BJ (cell line): ENCODE measurements around the gene EID1. TPM values are rescaled to one million over a fixed set of nuclear protein-coding genes. Genes with fewer than 3 reads are reported as not detected.

Experiments used
- CTCF ChIA-PET: fragments of 350-600 bp; formaldehyde crosslinking; extraction: SDS; loops from one replicate; lab custom pipeline; 2021; ENCODE audit warnings: antibody characterized with exemption, inconsistent platforms; lab: Yijun Ruan, JAX
- POLR2A ChIA-PET: fragments of 300-600 bp; sonication (Branson Sonifier 250); formaldehyde crosslinking; extraction: SDS; loops from one replicate; lab custom pipeline; 2021; ENCODE audit warnings: antibody characterized with exemption; lab: Charles Lee
- DNase-seq: peaks from one replicate; pipeline ENCODE4 v3.0.0-alpha.2; 2011; ENCODE audit warnings: low read depth
- H3K27me3 ChIP-seq: 2 replicates; pipeline ENCODE4 v1.6.0; 2011; ENCODE audit warnings: low read length; ENCODE audit not compliant: control insufficient read depth, insufficient read depth
- H3K36me3 ChIP-seq: 2 replicates; pipeline ENCODE4 v1.5.1; 2011; ENCODE audit warnings: low read length; ENCODE audit not compliant: control insufficient read depth, insufficient read depth
- H3K4me3 ChIP-seq: 2 replicates; pipeline ENCODE4 v1.5.1; 2011; ENCODE audit warnings: low read depth, mild to moderate bottlenecking, control low read depth, low read length
- polyA plus RNA-seq: library from polyadenylated mRNA; depleted of rRNA; stranded (reverse); fragments of >200 nt; gene quantifications from 2 replicates; pipeline ENCODE4 v1.2.3, GENCODE V29; 2011
- TF ChIP-seq, protein P1 (sequence below): IDR thresholded peaks from 2 replicates; pipeline ENCODE4 v1.5.1; 2011; ENCODE audit warnings: low read depth, mild to moderate bottlenecking, control low read depth, inconsistent platforms, low read length, moderate library complexity; ENCODE audit not compliant: insufficient read depth

Gene EID1
- polyA plus RNA-seq, 1 experiment = 165 TPM

DNA sequence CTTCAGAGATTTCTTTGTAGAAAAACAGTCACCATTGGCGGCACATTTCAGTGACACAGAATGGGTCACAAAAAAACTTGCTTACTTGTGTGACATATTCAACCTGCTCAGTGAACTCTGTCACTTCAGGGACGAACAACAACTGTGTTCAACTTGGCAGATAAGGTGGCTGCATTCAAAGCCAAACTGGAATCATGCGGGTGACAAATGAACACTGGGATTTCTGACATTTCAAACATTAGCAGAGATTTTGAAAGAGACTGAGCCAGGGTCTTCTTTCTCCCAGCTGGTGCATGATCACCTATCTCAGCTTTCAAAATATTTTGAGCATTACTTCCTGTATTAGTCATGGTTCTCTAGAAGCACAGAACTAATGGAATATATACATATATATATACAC is 1.9 kb upstream of the EID1 start:
- no peaks in the 10 kb centered on the region for H3K27me3 ChIP-seq
- ChIA-PET CTCF (interaction anchor here (0.8 kb wide), 1 partner anchor 160 kb away, joined by 3 read pairs; no protein-coding TSS in a partner anchor), POLR2A (no interaction called here)

GRCh38 chr15:48880070-48880634 is 2.2 kb downstream of the EID1 start:
- TF ChIP-seq, protein P1, sequence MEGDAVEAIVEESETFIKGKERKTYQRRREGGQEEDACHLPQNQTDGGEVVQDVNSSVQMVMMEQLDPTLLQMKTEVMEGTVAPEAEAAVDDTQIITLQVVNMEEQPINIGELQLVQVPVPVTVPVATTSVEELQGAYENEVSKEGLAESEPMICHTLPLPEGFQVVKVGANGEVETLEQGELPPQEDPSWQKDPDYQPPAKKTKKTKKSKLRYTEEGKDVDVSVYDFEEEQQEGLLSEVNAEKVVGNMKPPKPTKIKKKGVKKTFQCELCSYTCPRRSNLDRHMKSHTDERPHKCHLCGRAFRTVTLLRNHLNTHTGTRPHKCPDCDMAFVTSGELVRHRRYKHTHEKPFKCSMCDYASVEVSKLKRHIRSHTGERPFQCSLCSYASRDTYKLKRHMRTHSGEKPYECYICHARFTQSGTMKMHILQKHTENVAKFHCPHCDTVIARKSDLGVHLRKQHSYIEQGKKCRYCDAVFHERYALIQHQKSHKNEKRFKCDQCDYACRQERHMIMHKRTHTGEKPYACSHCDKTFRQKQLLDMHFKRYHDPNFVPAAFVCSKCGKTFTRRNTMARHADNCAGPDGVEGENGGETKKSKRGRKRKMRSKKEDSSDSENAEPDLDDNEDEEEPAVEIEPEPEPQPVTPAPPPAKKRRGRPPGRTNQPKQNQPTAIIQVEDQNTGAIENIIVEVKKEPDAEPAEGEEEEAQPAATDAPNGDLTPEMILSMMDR = no peak
- DNase-seq = no peak
- CTCF ChIA-PET = interaction anchor here (1.3 to 1.4 kb wide), 2 partner anchors 14 to 15 kb away, joined by 3 read pairs; no protein-coding TSS in a partner anchor
- POLR2A ChIA-PET = no interaction called here
- H3K4me3 ChIP-seq = no peak overlapping the region
- H3K27me3 ChIP-seq = no peaks in the 10 kb centered on the region
- H3K36me3 ChIP-seq = no peaks in the 10 kb centered on the region

More for the DNA sequence above, 1.9 kb upstream of the EID1 start:
- no peak for DNase-seq
- H3K36me3 ChIP-seq = no peaks in the 10 kb centered on the region
- H3K4me3 ChIP-seq = no peak overlapping the region
- TF ChIP-seq, protein P1 = no peak

- Histone ChIP-seq H3K27me3 (no peaks in the 10 kb centered on the region), H3K4me3 (no peak overlapping the region), H3K36me3 (no peaks in the 10 kb centered on the region)
- ChIA-PET POLR2A (no interaction called here), CTCF (interaction anchor here (0.6 kb wide), 1 partner anchor 13 kb away, joined by 4 read pairs; no protein-coding TSS in a partner anchor)
- TF ChIP-seq, protein P1 = no peak
- DNase-seq = no peak
These were observed 5.8 kb downstream of the EID1 start for GRCh38 chr15:48883699-48884098.

- ChIA-PET POLR2A (no interaction called here), CTCF (interaction anchor here (2.2 kb wide), 1 partner anchor 89 kb away, joined by 9 read pairs; no protein-coding TSS in a partner anchor)
- Histone ChIP-seq H3K27me3 (no peaks in the 10 kb centered on the region), H3K36me3 (no peaks in the 10 kb centered on the region), H3K4me3 (no peak overlapping the region)
- no peak for DNase-seq
- TF ChIP-seq, protein P1 = no peak
These were observed 9.2 kb downstream of the EID1 start for GRCh38 chr15:48887144-48887543.

- DNase-seq = no peak
- TF ChIP-seq, protein P1 = no peak
- CTCF ChIA-PET = interaction anchor here (2.2 kb wide), 1 partner anchor 88 kb away, joined by 9 read pairs; no protein-coding TSS in a partner anchor
- Histone ChIP-seq H3K36me3 (no peaks in the 10 kb centered on the region), H3K27me3 (no peaks in the 10 kb centered on the region), H3K4me3 (no peak overlapping the region)
- POLR2A ChIA-PET = no interaction called here
These were observed 10.3 kb downstream of the EID1 start for GRCh38 chr15:48888191-48888590.
